Measurements from ENCODE around the gene UGT1A9.

UGT1A9 gene

DNA sequence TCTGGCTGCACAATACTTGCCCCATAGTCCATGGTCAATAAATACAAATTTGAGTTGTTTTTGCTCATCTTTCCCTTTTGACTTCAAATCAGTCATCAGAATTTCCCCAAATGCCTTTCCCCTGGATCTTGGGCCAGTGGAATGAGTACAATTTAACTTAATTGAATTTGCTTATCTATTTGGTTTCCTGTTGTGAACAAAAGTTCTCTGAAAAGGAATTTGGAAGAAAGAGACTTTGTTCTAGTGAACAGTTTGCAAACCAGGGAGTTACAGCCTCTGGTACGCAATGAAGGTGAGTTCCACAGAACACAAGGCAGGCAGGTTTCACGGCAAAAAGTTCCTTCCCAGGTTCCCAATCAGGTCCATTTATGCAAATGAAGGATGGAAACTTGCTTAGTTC, 87.2 kb downstream of the UGT1A9 start:
- DNase-seq (ENCODE audit: low spot score): no peak

- no peak for DNase-seq (ENCODE audit: low spot score)
Observed at GRCh38 chr2:233760043-233760442, 88.3 kb downstream of the UGT1A9 start, which contains the start of gene UGT1A1. UGT1A1 (plus strand) TSS chr2:233760270; CDS start chr2:233760288, 18 bp downstream.

- DNase-seq (ENCODE audit: low spot score): no peak
Observed at GRCh38 chr2:233761040-233761769, 89.5 kb downstream of the UGT1A9 start.

DNA sequence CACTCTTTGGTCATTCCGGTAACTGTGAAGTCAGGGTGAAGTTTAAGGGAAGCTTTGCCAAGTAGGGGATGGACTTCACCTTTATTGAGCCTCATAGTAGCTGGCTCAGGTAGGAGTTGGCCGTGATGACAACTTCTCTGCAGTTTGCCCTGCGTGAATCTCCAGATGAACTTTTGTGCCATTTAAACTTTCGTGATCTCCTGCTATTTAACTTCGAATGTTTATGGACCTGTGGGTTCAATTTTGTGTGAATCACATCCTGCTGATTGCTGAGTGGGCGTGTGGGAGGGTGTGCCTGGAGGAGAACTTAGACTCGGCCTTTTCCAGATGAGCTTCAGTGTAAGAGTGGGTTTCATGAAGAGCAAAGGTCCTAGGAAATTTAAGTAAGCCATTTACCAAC, 92.6 kb downstream of the UGT1A9 start:
- DNase-seq (ENCODE audit: low spot score): no peak

GRCh38 chr2:233764761-233765160, 93.1 kb downstream of the UGT1A9 start:
- no peak for DNase-seq (ENCODE audit: low spot score)

GRCh38 chr2:233766416-233766815, 94.7 kb downstream of the UGT1A9 start:
- no peak for DNase-seq (ENCODE audit: low spot score)

DNA sequence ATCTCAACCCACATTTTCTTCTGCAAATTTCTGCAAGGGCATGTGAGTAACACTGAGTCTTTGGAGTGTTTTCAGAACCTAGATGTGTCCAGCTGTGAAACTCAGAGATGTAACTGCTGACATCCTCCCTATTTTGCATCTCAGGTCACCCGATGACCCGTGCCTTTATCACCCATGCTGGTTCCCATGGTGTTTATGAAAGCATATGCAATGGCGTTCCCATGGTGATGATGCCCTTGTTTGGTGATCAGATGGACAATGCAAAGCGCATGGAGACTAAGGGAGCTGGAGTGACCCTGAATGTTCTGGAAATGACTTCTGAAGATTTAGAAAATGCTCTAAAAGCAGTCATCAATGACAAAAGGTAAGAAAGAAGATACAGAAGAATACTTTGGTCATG, 96.4 kb downstream of the UGT1A9 start:
- DNase-seq (ENCODE audit: low spot score): no peak

- no peak for DNase-seq (ENCODE audit: low spot score)
Observed at GRCh38 chr2:233769260-233769659, 97.6 kb downstream of the UGT1A9 start.

- DNase-seq (ENCODE audit: low spot score): no peak
Observed at GRCh38 chr2:233772153-233772552, 100.5 kb downstream of the UGT1A9 start.

GRCh38 chr2:233772583-233772982, 100.9 kb downstream of the UGT1A9 start:
- DNase-seq (ENCODE audit: low spot score): no peak

GRCh38 chr2:233773854-233774253, 102.2 kb downstream of the UGT1A9 start:
- no peak for DNase-seq (ENCODE audit: low spot score)

GRCh38 chr2:233775414-233775813, 103.7 kb downstream of the UGT1A9 start:
- no peak for DNase-seq (ENCODE audit: low spot score)

DNA sequence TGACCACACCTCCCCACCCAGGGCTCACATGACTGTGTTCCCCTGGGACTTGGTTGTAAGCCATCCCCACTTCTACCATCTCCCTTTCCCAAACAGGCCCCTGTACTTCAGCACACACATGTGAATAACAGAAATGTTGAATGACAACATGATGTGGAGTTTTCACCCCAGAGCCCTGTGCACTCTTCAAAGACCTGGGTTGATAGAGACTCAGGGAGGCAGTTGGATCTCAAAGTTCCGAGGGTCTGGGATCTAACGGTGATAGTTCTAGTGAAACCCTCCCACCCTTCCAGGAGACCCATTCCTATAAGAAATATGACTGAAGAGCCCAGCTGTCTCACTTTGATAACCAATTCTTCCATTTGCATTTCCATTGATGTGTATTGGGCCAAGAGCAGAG, 106.3 kb downstream of the UGT1A9 start, which contains the start of gene MROH2A:
Gene MROH2A, plus strand, starts transcription at position 301 of the 400 bp plus-strand sequence. CDS start 1,029 bp downstream, outside the sequence.
- no peak for DNase-seq (ENCODE audit: low spot score)

DNA sequence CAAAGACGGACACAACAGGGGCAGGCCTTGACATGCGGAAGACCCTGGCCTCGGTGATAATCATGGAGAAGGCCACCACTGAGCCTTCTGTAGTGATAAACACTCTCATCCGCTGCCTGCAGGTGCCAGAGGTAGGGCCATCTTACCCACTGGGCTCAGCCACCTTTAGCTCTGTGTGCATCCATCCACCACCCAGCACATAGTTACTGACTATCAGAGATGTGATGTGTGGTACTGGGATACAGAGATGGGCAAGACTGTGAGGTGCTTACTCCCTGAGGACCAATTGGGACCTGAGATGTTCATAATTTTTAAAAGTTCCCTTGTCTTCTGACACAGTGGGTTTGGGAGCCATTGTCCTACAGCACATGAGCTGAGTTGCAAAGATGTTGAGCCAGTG, 108.0 kb downstream of the UGT1A9 start:
- DNase-seq (ENCODE audit: low spot score): no peak

- no peak for DNase-seq (ENCODE audit: low spot score)
Observed at GRCh38 chr2:233780771-233781170, 109.1 kb downstream of the UGT1A9 start.

DNA sequence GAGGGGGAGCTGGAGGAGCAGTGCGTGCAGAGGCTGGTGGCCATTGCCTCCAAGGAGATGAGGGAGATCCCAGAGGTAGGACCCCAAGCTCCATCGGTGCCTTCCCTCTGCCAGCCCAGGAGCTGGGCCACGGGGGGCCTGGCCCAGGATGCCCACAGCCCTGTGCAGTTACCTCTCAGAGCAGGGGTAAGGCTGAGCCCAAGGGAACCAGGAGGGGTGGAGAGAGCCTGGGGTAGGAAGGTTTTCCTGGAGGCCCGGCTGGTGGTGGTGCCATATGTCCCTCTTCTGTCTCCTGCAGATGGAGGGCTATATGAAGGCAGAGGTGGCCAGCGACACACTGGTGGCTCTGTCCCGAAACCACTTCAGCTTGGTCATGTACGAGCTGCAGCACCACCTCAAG, 117.9 kb downstream of the UGT1A9 start:
- DNase-seq (ENCODE audit: low spot score): no peak

- DNase-seq (ENCODE audit: low spot score): no peak
Observed at GRCh38 chr2:233791151-233791882, 119.6 kb downstream of the UGT1A9 start.

- DNase-seq (ENCODE audit: low spot score): no peak
Observed at GRCh38 chr2:233791883-233792329, 120.2 kb downstream of the UGT1A9 start.

- DNase-seq (ENCODE audit: low spot score): no peak
Observed at GRCh38 chr2:233792720-233793119, 121.0 kb downstream of the UGT1A9 start.

GRCh38 chr2:233793465-233794127, 121.9 kb downstream of the UGT1A9 start:
- DNase-seq (ENCODE audit: low spot score): no peak

- DNase-seq (ENCODE audit: low spot score): no peak
Observed at GRCh38 chr2:233794128-233794658, 122.5 kb downstream of the UGT1A9 start.

DNA sequence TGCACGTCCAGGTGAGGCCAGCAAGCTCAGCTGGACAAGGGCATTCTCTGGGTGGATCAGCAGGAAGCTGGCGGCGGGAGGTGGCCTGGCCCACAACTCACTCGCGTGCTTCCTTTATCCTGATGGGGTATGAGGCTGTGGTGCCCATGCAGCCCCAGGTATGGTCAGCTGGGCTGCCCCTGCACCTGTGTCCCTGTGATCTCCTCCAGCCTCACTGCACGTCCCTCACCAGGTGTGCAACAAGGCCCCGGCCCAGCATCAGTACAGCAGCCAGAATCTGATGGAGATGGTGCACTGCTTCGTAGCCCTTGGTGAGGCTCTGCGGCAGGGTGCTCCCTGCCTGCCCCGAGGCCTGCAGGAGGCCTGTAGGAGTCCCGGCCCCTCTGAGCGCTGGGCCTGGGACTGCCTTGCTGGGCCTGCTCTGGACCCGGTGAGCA, 124.1 kb downstream of the UGT1A9 start:
- DNase-seq (ENCODE audit: low spot score): no peak
